ENCODE results near the gene PARD3. TPM values are rescaled to one million over a fixed set of nuclear protein-coding genes. Genes with fewer than 3 reads are reported as not detected.

PARD3 gene
- total RNA-seq, 1 donor from 2014 or later = 51.2 TPM

GRCh38 chr10:34771106-34771505 lies 44.0 kb downstream of the PARD3 start:
- Mint-ChIP-seq H3K36me3 (ENCODE audit: low read depth) (peaks cover 3% of the 10 kb centered on the region), H3K4me1 (peaks cover 45% of the 10 kb centered on the region)

DNA sequence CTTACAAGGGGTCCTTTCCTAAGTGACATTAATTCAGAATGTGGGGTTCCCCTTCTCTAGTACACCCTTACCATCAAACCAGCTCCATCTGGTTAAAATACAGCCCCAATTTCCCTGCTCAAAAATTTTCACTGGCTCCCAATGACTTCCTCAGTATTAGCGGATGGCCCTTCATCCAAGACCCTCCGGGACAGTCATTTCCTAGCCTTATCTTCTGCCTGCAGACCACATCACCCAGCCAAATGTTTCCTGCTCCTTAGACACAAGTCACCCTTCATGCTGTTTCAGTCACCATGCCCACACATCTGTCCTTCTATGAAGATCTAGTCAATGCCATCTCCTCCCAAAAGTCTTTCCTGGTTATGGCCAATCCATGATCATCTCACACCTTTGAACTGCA lies 45.2 kb downstream of the PARD3 start:
- Mint-ChIP-seq H3K36me3 (ENCODE audit: low read depth) (peaks cover 3% of the 10 kb centered on the region), H3K9me3 (no peaks in the 10 kb centered on the region), H3K27ac (ENCODE audit: unreplicated experiment) (peak overlapping the region; percentile 2), H3K4me1 (peaks cover 42% of the 10 kb centered on the region), H3K27me3 (ENCODE audit: low read depth) (no peaks in the 10 kb centered on the region), H3K4me3 (no peak overlapping the region)
- DNase-seq (ENCODE audit: low read depth, low spot score) = no peak
- TF ChIP-seq, protein P1, sequence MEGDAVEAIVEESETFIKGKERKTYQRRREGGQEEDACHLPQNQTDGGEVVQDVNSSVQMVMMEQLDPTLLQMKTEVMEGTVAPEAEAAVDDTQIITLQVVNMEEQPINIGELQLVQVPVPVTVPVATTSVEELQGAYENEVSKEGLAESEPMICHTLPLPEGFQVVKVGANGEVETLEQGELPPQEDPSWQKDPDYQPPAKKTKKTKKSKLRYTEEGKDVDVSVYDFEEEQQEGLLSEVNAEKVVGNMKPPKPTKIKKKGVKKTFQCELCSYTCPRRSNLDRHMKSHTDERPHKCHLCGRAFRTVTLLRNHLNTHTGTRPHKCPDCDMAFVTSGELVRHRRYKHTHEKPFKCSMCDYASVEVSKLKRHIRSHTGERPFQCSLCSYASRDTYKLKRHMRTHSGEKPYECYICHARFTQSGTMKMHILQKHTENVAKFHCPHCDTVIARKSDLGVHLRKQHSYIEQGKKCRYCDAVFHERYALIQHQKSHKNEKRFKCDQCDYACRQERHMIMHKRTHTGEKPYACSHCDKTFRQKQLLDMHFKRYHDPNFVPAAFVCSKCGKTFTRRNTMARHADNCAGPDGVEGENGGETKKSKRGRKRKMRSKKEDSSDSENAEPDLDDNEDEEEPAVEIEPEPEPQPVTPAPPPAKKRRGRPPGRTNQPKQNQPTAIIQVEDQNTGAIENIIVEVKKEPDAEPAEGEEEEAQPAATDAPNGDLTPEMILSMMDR (conservative IDR thresholded peaks at IDR 0.05) = no peak

More at GRCh38 chr10:34771106-34771505, 44.0 kb downstream of the PARD3 start:
- DNase-seq (ENCODE audit: low read depth, low spot score) = no peak
- H3K4me3 Mint-ChIP-seq = no peak overlapping the region
- H3K9me3 Mint-ChIP-seq = no peaks in the 10 kb centered on the region
- H3K27me3 Mint-ChIP-seq (ENCODE audit: low read depth) = no peaks in the 10 kb centered on the region
- H3K27ac Mint-ChIP-seq (ENCODE audit: unreplicated experiment) = peak overlapping the region; percentile 9
- TF ChIP-seq, protein P1 (conservative IDR thresholded peaks at IDR 0.05) = no peak

- TF ChIP-seq, protein P1 (conservative IDR thresholded peaks at IDR 0.05) = no peak
- Mint-ChIP-seq H3K36me3 (ENCODE audit: low read depth) (peaks cover 3% of the 10 kb centered on the region), H3K9me3 (no peaks in the 10 kb centered on the region), H3K27me3 (ENCODE audit: low read depth) (no peaks in the 10 kb centered on the region), H3K4me3 (no peak overlapping the region), H3K4me1 (peaks cover 42% of the 10 kb centered on the region), H3K27ac (ENCODE audit: unreplicated experiment) (no peak overlapping the region)
- DNase-seq (ENCODE audit: low read depth, low spot score) = no peak
These were observed 46.1 kb downstream of the PARD3 start for GRCh38 chr10:34768972-34769330.

GRCh38 chr10:34768261-34768971 lies 46.7 kb downstream of the PARD3 start:
- H3K27me3 Mint-ChIP-seq (ENCODE audit: low read depth) = no peaks in the 10 kb centered on the region
- H3K27ac Mint-ChIP-seq (ENCODE audit: unreplicated experiment) = no peak overlapping the region
- H3K4me1 Mint-ChIP-seq = peaks cover 47% of the 10 kb centered on the region

GRCh38 chr10:34766811-34767494 lies 48.1 kb downstream of the PARD3 start:
- H3K4me3 Mint-ChIP-seq = no peak overlapping the region
- H3K27ac Mint-ChIP-seq (ENCODE audit: unreplicated experiment) = no peak overlapping the region
- DNase-seq (ENCODE audit: low read depth, low spot score) = no peak
- H3K9me3 Mint-ChIP-seq = no peaks in the 10 kb centered on the region
- H3K36me3 Mint-ChIP-seq (ENCODE audit: low read depth) = peaks cover 3% of the 10 kb centered on the region
- TF ChIP-seq, protein P1 (conservative IDR thresholded peaks at IDR 0.05) = no peak
- peaks cover 50% of the 10 kb centered on the region for H3K4me1 Mint-ChIP-seq
- no peaks in the 10 kb centered on the region for H3K27me3 Mint-ChIP-seq (ENCODE audit: low read depth)

More at GRCh38 chr10:34768261-34768971, 46.7 kb downstream of the PARD3 start:
- Mint-ChIP-seq H3K9me3 (no peaks in the 10 kb centered on the region), H3K4me3 (no peak overlapping the region), H3K36me3 (ENCODE audit: low read depth) (peaks cover 3% of the 10 kb centered on the region)
- TF ChIP-seq, protein P1 (conservative IDR thresholded peaks at IDR 0.05) = no peak
- DNase-seq (ENCODE audit: low read depth, low spot score) = no peak

All from neural crest cell (in vitro differentiated cells).